Prostate gland (tissue), 2 donors: Measurements from ENCODE around the gene MCF2L2.
A peak's percentile ranks its signal among the peaks of the same experiment; 100 is the strongest.

Experiments used
- POLR2A ChIP-seq: fragments of 450-650 bp; IDR thresholded peaks from one replicate; pipeline ENCODE4 v1.6.1; 2016; ENCODE audit warnings: antibody characterized with exemption, mild to moderate bottlenecking
- POLR2AphosphoS5 ChIP-seq: sonication (generic); formaldehyde crosslinking; IDR thresholded peaks from one replicate; pipeline ENCODE4 v1.6.1; 2017; ENCODE audit warnings: antibody characterized with exemption
- TF ChIP-seq, protein P1 (sequence below), 4 experiments: fragments of 200-600 bp in 2 of 4; fragments of 450-650 bp in 2 of 4; sonication (generic) in 2 of 4; IDR thresholded peaks; 1 replicate in 3 of 4; 2 replicates in 1 of 4; pipeline ENCODE4 v1.5.1; 2016 to 2019; ENCODE audit warnings: antibody characterized with exemption in 4 of 4, mild to moderate bottlenecking in 2 of 4, moderate library complexity in 2 of 4

DNA sequence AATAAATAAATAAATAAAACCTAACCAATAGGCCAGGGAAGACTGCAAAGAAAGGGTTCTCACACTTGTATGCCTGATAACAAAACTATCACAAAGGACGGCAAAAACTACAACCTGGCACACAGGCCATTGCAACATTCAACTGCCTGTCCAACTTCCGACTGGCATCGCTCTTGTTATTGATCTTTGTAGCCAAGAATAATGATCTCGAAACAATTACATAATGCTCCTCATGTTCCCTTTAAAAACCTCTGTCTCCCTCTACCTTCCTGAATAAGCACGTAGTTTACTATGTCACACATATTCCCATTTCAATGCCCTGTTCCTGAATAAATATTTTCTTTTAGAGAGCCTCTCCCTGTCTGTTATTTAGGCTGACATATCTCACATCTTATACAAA, 101.1 kb downstream of the MCF2L2 start:
- TF ChIP-seq, protein P1, sequence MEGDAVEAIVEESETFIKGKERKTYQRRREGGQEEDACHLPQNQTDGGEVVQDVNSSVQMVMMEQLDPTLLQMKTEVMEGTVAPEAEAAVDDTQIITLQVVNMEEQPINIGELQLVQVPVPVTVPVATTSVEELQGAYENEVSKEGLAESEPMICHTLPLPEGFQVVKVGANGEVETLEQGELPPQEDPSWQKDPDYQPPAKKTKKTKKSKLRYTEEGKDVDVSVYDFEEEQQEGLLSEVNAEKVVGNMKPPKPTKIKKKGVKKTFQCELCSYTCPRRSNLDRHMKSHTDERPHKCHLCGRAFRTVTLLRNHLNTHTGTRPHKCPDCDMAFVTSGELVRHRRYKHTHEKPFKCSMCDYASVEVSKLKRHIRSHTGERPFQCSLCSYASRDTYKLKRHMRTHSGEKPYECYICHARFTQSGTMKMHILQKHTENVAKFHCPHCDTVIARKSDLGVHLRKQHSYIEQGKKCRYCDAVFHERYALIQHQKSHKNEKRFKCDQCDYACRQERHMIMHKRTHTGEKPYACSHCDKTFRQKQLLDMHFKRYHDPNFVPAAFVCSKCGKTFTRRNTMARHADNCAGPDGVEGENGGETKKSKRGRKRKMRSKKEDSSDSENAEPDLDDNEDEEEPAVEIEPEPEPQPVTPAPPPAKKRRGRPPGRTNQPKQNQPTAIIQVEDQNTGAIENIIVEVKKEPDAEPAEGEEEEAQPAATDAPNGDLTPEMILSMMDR (IDR thresholded peaks at IDR 0.05), result peak in 2 of 4 experiments; percentile 13 to 51
- TF ChIP-seq POLR2A (no peak), POLR2AphosphoS5 (peak; percentile 23)
